ENCODE results near the gene MCF2L2. TPM values are rescaled to one million over a fixed set of nuclear protein-coding genes. Genes with fewer than 3 reads are reported as not detected.

Gene MCF2L2
- total RNA-seq, 1 experiment from 2014 or later = 0.03 TPM

DNA sequence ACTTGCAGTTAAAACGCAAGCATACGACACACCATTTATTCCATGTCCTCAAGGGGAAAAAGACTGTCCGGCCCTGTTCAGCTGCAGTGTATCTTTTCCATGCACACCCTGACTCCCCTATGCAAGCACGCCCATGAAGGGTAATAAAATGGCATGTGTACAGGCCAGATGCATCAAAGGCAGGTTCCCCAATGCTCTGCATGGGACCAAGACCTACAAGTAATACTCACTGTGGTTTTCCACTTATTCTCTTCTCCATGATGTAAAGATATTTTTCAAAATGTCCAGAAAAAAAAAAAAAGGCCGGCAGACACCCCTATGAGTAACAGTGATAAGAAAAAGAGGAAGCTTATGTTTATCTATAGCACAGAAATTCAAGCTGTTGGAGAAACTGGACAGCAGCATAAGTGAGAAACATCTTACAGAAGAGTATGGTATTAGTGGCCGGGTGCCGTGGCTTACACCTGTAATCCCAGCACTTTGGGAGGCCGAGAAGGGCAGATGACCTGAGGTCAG lies 70.8 kb downstream of the MCF2L2 start:
- DNase-seq (ENCODE audit: low read depth in 1 of 2, low spot score in 2 of 2) = no peak
- H3K4me1 ChIP-seq (replicated peaks) = no peaks in the 10 kb centered on the region
- no peak overlapping the region for H3K27ac ChIP-seq

DNA sequence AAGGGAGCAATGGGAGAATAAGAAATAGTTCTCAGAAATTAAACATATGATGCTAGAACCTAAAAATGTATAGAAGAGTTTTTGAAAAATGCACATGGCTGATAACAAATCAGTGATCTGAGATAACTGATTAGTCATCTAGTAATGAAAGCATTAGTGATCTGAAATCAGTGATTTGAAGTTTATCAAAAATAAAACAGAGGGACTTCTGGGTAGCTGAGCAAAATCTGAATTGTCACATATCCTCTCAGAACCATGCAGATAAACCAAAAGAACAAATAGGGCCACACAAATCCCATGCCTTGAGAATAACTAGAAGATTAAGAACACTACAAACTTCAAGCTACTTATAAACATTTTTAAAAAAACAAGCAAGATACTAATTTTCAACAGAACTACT lies 71.5 kb downstream of the MCF2L2 start:
- H3K27ac ChIP-seq = no peak overlapping the region
- H3K4me1 ChIP-seq (replicated peaks) = no peaks in the 10 kb centered on the region
- H3K4me3 ChIP-seq = no peak overlapping the region
- no peaks in the 10 kb centered on the region for H3K9me3 ChIP-seq (replicated peaks)
- no peak for DNase-seq (ENCODE audit: low read depth in 1 of 2, low spot score in 2 of 2)
- no peaks in the 10 kb centered on the region for H3K27me3 ChIP-seq (replicated peaks)
- no peaks in the 10 kb centered on the region for H3K36me3 ChIP-seq

More for the DNA sequence above, 70.8 kb downstream of the MCF2L2 start:
- Histone ChIP-seq H3K36me3 (no peaks in the 10 kb centered on the region), H3K27me3 (replicated peaks) (no peaks in the 10 kb centered on the region), H3K9me3 (replicated peaks) (no peaks in the 10 kb centered on the region), H3K4me3 (no peak overlapping the region)

DNA sequence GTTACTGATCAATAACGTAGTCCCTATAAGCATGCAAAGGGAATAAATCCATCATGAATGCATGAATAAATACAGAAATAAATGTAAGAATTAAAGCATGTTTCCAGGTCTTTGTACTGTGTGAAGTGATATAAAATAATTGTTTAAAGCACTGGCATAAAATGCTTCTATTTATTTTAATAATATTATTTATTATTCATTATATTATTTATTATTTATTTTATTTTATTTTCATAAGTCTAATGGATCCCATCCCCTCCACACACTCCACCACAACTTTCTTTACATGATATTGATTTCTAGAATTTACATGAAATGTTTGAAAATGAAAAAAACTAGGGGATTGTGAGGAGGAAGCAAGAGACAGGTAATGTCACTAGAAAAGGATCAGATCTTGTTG lies 73.5 kb downstream of the MCF2L2 start:
- Histone ChIP-seq H3K27ac (no peak overlapping the region), H3K36me3 (no peaks in the 10 kb centered on the region), H3K4me3 (no peak overlapping the region), H3K9me3 (replicated peaks) (no peaks in the 10 kb centered on the region), H3K4me1 (replicated peaks) (no peaks in the 10 kb centered on the region), H3K27me3 (replicated peaks) (no peaks in the 10 kb centered on the region)
- no peak for DNase-seq (ENCODE audit: low read depth in 1 of 2, low spot score in 2 of 2)

DNA sequence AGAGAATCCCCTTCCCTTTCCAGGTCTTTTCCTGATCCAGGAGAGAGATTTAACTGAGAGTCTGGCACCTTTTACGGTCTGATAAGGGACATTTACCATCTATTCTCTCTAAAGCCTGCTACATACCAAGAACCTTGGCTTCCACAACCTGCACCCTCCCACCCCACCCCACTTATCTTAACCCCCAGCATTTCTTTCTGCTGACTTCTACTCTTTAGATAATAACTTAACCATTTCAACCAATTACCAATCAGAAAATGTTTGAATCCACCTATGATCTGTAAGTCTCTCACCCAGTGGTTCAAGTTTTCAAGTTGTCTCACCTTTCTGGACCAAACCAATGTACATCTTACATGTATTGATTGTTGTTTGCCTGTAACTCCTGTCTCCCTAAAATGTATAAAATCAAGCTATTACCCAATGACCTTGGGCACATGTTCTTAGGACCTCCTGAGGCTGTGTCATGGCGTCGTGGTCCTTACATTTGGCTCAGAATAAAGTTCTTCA lies 74.0 kb downstream of the MCF2L2 start:
- Histone ChIP-seq H3K9me3 (replicated peaks) (no peaks in the 10 kb centered on the region), H3K36me3 (no peaks in the 10 kb centered on the region), H3K27me3 (replicated peaks) (no peaks in the 10 kb centered on the region), H3K4me1 (replicated peaks) (no peaks in the 10 kb centered on the region), H3K27ac (no peak overlapping the region), H3K4me3 (no peak overlapping the region)
- no peak for DNase-seq (ENCODE audit: low read depth in 1 of 2, low spot score in 2 of 2)

DNA sequence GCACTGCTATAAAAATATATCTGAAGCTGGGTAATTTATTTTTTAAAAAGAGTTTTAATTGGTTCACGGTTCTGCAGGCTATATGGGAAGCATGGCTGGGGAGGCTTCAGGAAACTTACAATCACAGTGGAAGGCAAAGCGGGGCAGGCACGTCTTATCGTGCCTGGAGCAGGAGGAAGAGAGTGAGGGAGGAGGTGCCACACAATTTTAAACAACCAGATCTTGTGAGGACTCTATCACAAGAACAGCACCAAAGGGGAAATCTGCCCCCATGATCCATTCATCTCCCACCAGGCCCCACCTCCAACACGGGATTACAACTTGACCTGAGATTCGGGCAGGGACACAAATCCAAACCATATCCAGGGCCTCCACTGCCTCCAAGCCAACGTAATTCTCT lies 75.0 kb downstream of the MCF2L2 start:
- Histone ChIP-seq H3K4me3 (no peak overlapping the region), H3K27me3 (replicated peaks) (no peaks in the 10 kb centered on the region), H3K9me3 (replicated peaks) (no peaks in the 10 kb centered on the region), H3K36me3 (no peaks in the 10 kb centered on the region), H3K27ac (no peak overlapping the region), H3K4me1 (replicated peaks) (no peaks in the 10 kb centered on the region)
- DNase-seq (ENCODE audit: low read depth in 1 of 2, low spot score in 2 of 2) = no peak

DNA sequence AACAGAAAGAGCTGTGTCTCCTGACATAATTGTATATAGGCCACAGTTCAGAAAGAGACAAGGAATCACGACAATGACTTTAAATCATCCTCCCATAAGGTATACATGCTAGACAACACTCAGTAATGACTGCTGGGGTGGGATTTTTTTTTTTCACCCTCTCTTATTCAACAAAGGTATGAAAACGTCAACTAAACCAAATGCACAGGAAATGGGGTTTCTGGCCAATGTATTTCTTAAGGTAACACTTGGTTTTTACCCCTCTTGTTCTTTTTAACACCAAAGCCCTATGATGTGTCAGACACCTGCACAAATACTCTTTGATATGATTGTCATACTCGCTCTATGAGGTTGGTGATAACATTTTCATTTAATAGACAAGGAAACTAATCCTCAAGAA lies 78.3 kb downstream of the MCF2L2 start:
- no peaks in the 10 kb centered on the region for H3K9me3 ChIP-seq (replicated peaks)
- H3K4me1 ChIP-seq (replicated peaks) = no peaks in the 10 kb centered on the region
- H3K4me3 ChIP-seq = no peak overlapping the region
- no peaks in the 10 kb centered on the region for H3K27me3 ChIP-seq (replicated peaks)
- no peak for DNase-seq (ENCODE audit: low read depth in 1 of 2, low spot score in 2 of 2)
- no peaks in the 10 kb centered on the region for H3K36me3 ChIP-seq
- no peak overlapping the region for H3K27ac ChIP-seq

DNA sequence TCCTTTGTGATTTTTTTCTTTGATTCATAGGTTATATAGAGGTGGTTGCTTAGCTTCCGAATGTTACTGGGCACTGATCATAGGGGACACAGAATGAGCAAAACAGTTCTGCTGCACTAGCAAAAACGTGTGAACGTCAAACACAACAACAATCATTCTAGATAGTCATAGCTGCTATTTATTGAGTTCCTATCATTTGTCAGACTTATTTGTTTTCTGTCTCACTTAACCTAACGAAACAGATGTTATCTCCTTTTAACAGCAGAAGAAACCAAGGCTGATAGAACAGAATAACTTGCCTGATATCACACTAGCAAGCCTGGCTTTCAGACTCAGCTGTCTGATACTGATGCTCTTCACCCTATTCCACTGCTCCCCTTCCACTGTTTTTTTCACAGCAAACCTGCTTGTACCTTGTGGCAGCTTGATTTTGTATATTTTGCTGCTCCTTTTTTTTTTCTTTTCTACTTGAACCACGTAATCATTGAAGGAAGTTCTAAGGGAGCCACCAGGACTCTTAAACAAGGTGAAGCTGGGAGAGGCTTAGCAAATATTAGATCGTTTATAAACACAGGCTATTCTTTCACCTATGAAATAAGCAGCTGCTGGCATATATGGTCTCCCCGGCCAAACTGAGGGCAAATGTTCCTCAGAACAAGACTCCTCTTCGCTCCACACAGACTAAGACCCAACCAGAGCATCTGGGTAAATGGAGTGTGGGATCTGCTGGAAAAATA lies 78.8 kb downstream of the MCF2L2 start:
- Histone ChIP-seq H3K27ac (no peak overlapping the region), H3K4me1 (replicated peaks) (no peaks in the 10 kb centered on the region), H3K4me3 (no peak overlapping the region), H3K27me3 (replicated peaks) (no peaks in the 10 kb centered on the region), H3K36me3 (no peaks in the 10 kb centered on the region), H3K9me3 (replicated peaks) (no peaks in the 10 kb centered on the region)
- DNase-seq (ENCODE audit: low read depth in 1 of 2, low spot score in 2 of 2) = no peak

DNA sequence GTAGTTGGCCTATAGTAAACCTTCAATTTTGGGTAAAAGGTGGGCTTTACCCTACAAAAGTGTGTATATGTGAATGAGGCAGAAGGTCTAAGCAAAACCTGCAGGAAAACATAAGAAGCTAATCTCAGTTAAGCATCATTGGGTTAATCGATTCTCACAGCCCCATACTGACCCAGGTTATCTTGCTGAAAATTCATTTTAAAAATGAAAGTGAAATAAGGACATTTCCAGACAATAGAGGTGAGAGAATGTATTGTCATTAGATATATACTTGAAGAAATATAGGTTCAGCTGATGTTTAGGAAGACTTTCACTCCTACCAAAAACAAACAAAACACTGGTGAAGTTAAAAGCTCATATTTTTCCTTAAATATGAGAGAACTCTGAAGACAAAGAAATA lies 85.6 kb downstream of the MCF2L2 start:
- Histone ChIP-seq H3K27ac (no peak overlapping the region), H3K36me3 (no peaks in the 10 kb centered on the region), H3K4me3 (no peak overlapping the region), H3K9me3 (replicated peaks) (no peaks in the 10 kb centered on the region), H3K4me1 (replicated peaks) (no peaks in the 10 kb centered on the region), H3K27me3 (replicated peaks) (no peaks in the 10 kb centered on the region)
- no peak for DNase-seq (ENCODE audit: low read depth in 1 of 2, low spot score in 2 of 2)

DNA sequence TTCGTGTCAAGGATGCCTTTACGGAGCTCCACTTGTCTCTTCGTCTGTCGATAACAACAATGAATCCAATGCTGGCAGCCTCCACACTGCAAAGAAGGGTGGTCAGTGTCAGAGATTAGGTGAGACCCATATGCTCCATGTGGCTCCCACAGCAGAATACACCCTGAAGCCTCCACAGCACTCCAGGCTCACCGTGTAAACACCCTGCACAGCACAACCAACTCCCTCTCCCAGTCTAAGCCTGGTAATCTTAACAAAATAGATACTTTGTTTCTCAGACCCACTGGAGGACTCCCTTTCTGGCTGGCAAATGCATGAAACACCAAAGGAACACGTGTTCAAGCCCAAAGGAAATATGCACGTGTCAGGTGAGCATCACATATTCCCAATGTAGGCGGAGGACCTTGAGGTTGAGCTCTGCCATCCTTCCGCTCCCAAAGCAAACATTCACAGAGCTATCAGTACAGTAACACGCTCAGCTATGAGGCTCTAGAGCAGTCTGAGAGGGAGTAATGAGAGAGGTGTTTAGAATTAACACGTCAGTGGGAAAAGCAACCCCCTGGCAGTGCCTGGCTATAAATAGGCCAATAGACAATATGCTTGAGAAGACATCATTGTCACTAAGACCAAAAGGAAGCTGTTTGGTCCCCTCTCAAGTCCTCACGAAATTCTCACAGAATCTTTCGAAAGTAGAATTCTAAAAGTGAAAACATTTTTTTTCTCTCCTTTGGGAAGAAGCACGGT lies 86.7 kb downstream of the MCF2L2 start:
- no peaks in the 10 kb centered on the region for H3K4me1 ChIP-seq (replicated peaks)
- no peaks in the 10 kb centered on the region for H3K27me3 ChIP-seq (replicated peaks)

DNA sequence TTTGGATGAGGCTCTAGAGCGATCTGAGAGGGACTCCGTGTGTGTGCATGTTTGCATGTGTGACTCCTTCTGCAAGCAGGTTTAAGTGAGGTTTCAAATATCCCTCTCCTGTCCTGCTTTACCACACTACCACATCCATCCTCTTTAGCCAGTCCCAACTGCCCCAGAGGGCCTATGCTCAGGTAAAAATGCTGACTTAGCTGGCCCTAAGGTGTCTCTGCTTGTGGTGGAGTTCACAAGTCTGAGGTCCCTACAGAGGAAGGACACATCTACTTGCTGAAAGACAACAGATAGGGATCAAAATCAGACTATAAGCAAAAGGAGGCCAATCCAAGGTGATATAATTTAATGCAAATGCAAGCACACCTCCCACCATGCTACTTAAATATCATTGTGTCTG lies 88.2 kb downstream of the MCF2L2 start:
- no peaks in the 10 kb centered on the region for H3K4me1 ChIP-seq (replicated peaks)
- H3K27me3 ChIP-seq (replicated peaks) = no peaks in the 10 kb centered on the region
- no peak overlapping the region for H3K27ac ChIP-seq
- H3K9me3 ChIP-seq (replicated peaks) = no peaks in the 10 kb centered on the region
- no peak for DNase-seq (ENCODE audit: low read depth in 1 of 2, low spot score in 2 of 2)
- H3K36me3 ChIP-seq = no peaks in the 10 kb centered on the region
- no peak overlapping the region for H3K4me3 ChIP-seq

More for the DNA sequence above, 86.7 kb downstream of the MCF2L2 start:
- no peak for DNase-seq (ENCODE audit: low read depth in 1 of 2, low spot score in 2 of 2)
- Histone ChIP-seq H3K9me3 (replicated peaks) (no peaks in the 10 kb centered on the region), H3K4me3 (no peak overlapping the region), H3K36me3 (no peaks in the 10 kb centered on the region), H3K27ac (no peak overlapping the region)

DNA sequence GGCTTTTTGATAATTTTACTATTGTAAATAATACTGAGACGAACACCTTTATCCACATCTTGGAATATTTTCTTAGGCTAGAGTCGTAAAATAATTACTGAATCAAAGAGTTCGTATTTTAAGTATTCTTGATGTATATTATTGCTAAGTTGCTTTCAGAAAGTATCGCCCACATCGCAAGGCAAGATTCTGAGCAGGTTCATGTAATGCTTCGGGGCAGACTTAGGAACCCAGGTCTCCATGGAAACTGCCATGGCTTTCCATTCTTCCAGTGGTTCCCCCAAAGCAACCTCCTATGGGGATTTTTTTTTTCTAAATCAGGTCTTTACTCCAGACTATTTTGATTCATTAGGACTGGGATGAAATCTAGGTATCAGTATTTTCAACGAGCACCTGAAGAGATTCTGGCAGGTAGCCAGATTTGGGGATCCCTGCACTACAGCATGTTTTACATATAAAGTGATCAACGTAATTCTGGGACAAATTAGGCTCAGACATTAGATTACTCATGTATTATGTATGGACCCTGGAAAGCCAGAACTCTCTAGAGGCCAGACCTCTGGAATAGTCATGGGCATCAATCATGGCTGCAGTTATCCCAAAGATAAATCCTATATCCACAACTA lies 88.8 kb downstream of the MCF2L2 start:
- H3K27ac ChIP-seq = no peak overlapping the region
- no peaks in the 10 kb centered on the region for H3K27me3 ChIP-seq (replicated peaks)
- H3K36me3 ChIP-seq = no peaks in the 10 kb centered on the region
- H3K4me3 ChIP-seq = no peak overlapping the region
- H3K4me1 ChIP-seq (replicated peaks) = no peaks in the 10 kb centered on the region
- no peaks in the 10 kb centered on the region for H3K9me3 ChIP-seq (replicated peaks)
- DNase-seq (ENCODE audit: low read depth in 1 of 2, low spot score in 2 of 2) = no peak

DNA sequence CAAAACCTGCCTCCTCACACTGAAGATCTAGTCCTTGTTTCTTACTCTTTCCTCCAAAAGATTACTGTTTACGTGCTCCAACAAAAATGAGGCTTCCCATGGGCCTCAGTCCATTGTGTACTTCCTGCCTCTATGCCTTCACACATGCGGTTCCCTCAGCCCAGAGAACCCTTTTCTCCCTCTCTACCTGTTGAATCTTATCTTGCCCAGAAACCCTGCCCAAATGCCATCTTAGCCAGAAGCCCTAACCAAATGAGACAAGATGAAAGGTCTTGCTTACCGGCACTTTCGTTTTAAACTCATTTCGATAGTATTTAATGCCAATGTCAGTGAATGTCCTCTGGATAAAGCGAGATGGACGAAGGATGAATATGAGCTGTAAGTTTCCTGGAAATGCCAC lies 89.9 kb downstream of the MCF2L2 start:
- no peak overlapping the region for H3K27ac ChIP-seq
- DNase-seq (ENCODE audit: low read depth in 1 of 2, low spot score in 2 of 2) = no peak
- no peaks in the 10 kb centered on the region for H3K4me1 ChIP-seq (replicated peaks)
- H3K9me3 ChIP-seq (replicated peaks) = no peaks in the 10 kb centered on the region
- H3K27me3 ChIP-seq (replicated peaks) = no peaks in the 10 kb centered on the region
- no peak overlapping the region for H3K4me3 ChIP-seq
- H3K36me3 ChIP-seq = no peaks in the 10 kb centered on the region

DNA sequence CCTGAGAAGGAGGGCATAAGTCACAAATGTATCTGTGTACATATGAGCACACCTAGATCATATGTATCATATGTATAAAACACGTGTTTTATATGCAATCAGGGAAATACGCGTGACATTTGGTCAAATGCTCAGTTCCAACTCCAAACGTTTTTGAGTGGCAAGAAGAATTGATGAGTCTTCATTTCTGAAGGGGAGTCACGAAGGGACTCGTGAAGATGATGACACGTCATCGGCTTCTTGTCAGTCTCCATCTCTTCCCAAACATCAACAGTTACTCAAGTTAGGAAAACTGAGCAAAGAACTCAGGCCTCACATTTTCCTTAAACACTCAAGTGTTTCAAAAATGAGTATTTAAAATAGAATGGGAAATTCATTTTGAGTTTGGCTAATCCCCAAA lies 95.9 kb downstream of the MCF2L2 start:
- peaks cover 16% of the 10 kb centered on the region for H3K4me1 ChIP-seq (replicated peaks)
- H3K27me3 ChIP-seq (replicated peaks) = no peaks in the 10 kb centered on the region
- no peak for DNase-seq (ENCODE audit: low read depth in 1 of 2, low spot score in 2 of 2)
- H3K9me3 ChIP-seq (replicated peaks) = no peaks in the 10 kb centered on the region
- no peaks in the 10 kb centered on the region for H3K36me3 ChIP-seq
- H3K27ac ChIP-seq = no peak overlapping the region
- no peak overlapping the region for H3K4me3 ChIP-seq

DNA sequence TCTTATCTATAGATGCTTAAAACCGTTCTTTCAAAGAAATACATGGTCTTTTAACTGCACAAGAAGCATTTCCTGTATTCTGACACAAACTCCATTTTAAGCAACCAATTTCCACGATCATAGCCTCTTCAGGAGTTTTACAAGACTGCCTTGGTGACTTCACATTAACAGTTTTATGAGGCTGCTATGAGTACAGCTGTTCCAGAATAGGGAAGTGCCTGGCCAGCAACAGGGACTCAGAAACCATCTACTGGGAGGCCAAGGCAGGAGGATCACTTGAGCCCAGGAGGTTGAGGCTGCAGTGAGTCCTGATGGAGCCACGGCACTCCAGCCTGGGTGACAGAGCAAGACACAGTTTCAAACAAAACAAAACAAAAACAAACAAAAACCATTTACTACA lies 96.9 kb downstream of the MCF2L2 start:
- Histone ChIP-seq H3K27me3 (replicated peaks) (no peaks in the 10 kb centered on the region), H3K36me3 (no peaks in the 10 kb centered on the region), H3K4me3 (no peak overlapping the region), H3K27ac (no peak overlapping the region), H3K4me1 (replicated peaks) (peaks cover 16% of the 10 kb centered on the region), H3K9me3 (replicated peaks) (no peaks in the 10 kb centered on the region)
- no peak for DNase-seq (ENCODE audit: low read depth in 1 of 2, low spot score in 2 of 2)
